Medulla oblongata (tissue), 1 donor: ENCODE measurements around the gene CD74.
"Not testable (repeated sequence)": the region's sequence is repeated elsewhere in the genome, so short reads cannot be mapped to it uniquely, and the experiment has no call there.

Experiments
- DNase-seq: peaks from one replicate; pipeline ENCODE4 v3.0.0-alpha.2; 2015; ENCODE audit errors: extremely low spot score

CD74 gene

DNA sequence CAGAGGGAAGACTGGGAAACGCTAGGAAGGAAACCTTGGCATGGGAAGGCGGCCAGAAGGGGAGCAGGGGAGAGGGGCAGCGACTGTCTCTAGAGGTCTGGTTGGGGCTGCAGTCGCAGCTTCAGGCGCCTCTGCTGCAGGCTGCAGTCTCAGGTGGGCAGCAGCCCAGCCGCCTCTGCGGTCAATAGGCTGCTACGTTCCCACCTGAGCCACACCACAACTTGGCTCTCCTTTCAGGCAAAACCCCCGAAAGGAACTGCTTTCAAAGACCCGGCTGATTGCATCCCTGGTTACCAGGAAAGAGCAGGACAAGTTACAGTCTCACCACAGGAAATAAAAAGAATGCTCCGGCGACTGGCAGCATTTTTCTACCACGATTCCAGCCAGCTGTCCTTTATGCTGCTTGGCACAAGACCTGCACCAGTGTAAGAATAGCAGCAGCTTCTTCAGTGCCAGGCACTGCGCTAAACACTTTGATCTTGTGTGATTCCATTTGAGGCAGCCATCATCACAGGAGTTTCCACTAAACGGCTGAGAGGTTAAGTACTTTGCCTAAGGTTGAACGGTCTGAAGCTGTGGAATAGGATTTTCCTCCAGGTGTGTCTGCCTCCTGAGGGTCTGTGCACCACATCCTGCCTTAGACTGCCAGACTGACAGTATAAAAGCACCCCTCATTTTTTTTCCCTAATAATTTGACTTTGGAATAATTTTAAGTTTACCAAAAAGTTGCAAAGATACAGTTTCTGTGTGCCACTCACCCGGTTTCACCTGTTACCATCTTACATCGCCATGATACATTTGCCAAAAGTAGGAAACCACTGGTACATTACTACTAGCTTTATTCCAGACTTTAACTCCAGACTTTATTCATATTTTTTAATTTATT is 29.3 kb upstream of the CD74 start:
- no peak for DNase-seq

DNA sequence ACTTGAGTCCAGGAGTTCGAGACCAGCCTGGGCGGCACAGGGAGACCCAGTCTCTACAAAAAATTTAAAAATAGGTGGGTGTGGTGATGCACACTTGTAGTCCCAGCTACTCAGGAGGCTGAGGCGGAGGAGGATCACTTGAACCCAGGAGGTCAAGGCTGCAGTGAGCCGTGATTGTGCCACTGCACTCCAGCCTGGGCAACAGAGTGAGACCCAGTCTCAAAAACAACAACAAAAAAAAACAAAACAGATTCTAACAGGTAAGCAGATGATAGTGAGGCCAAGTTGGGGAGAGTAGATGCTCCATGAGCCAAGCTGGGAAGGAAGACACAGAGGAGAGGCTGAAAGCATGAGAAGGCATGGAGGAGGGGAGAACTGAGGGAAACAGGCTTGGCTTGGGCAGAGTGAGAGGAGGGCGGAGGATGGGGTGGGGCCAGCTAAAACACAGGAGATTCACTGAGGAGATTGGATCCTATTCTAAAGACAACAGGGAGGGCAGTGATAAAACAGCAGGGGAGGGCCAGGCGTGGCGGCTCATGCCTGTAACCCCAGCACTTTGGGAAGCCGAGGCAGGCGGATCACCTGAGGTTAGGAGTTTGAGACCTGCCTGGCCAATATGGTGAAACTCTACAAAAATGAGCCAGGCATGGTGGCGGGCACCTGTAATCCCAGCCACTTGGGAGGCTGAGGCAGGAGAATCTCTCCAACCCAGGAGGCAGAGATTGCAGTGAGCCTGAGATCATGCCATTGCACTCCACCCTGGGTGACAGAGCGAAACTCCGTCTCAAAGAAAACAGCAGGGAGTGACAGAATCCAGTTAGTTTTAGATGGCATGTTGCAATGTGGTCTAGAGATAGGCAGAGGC is 28.5 kb upstream of the CD74 start:
- no peak for DNase-seq

DNA sequence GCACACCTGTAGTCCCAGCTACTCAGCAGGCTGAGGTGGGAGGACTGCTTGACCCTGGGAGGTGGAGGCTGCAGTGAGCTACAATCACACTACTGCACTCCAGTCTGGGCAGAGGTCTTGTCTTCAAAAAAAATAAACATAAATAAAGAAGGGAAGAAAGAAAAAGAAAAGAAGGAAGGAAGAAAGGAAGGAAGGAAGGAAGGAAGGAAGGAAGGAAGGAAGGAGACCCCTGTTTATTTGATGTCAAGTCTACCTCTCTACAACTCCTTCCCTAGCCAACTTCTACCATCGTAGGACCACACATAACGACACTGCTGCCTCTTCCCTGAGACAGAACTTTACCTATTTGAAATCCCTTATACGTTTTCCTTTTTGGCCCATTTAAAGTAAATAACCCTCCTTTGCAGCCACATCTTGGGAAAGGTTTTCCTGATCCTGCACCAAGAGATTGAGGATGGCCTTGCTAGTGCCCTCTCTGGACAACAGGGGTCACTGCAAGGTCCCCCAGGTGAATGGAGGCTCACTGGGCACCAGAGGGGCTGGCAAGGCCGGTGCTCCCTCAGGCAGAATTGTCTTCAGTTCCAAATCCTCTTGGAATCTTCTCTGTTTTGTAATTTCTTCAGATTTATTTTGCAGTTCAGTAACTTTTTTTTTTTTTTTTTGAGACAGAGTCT is 26.3 kb upstream of the CD74 start:
- no peak for DNase-seq

DNA sequence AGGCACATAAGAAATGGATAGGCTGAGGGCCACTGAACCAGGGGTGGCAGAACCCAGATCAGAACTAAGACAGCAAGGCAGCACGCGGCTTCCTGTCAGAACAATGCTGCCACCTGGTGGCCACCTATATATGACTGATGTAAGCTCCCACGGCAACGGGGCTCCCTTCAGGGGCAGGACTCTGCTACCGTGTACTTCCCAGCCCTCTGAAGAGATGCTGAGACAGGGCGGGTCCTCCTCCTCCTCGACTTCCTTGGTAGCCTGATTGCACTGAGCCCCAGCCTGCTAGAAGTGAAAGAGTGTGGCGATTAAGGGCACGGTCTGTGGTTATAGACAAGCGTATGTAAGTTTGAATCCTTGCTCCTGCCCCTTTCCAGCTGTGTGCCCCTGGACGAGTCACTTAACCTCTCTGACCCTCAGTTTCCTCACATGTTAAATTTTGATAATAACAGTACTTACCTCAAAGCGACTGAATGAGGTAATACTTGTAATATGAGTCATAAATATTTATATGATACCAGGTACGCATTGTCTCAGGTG is 23.5 kb upstream of the CD74 start:
- peak; percentile 92 for DNase-seq

DNA sequence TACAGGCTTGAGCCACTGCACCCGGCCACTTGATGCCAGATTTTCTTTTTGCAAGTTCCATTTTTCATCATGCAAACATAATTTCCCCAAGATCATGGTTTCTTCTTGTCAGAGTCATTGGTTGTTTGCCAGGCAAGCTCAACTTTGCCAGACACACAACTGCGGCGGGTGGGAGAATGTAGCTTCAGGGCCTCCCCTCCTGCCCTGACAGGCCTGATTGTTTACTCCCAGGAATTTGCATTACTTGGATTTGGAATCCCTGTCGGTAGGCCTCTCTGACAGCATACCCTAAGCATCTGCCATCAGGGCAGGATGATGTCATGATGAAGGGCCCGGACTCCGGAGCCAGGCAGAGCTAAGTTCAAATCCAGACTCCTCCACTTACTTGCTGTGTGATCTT is 21.8 kb upstream of the CD74 start:
- no peak for DNase-seq

DNA sequence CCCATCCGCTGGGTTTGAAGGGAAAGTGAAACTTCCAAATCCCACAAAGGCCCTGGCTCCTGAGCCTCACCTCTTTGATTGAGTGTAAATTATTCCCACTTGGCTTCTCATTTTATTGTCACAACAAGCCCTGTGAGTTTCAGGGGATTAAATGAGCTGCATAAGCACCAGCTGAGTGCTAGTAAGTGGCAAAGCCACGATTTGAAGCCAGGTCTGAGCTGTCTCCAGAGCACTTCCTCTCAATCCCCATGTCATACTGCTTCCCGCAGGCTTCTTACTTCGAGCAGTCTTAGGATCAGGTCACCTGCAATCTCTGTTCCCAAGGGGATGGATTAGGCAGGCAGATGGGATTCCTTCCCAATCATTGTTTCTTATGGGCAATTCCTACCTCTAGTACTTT is 18.9 kb upstream of the CD74 start:
- no peak for DNase-seq

DNA sequence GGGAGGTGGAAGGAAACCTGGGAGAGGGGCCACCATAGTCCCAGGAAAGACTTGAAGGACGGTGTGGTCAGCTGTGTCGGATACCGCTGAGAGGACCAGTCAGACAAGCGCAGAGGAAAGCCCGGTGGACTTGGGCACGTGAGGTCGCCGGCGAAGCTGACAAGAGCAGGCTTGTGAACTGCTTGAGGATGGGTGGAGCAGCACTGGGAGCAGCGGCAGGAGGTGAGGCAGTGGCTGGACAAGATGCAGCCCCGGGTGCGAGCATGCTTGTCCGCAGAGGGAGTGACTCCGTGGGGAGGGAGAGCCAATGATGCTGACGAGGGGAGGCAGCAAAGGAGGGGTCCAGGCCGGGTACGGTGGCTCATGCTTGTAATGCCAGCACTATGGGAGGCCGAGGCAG is 18.3 kb upstream of the CD74 start:
- no peak for DNase-seq

DNA sequence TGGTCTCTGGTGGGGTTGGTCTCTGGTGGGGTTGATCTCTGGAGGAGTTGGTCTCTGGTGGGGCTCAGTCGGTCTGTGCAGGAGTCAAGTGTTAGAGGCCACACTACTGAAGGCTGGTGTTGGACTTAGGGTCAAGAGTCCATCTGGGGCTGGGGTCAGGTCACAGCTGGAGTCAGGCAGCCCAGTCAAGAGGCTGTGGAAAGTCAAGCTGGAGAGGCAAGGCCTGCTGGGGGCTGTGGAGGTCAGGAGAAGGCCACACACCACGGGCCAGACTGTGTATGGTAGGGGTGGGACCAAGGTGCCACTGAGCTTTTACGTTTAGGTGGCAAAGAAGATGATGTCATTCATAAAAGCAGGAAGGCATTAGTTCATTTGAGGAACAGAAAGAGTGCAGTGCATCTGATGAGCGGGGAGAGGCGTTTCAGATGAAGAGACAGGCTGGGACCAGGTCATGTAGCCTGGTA is 16.7 kb upstream of the CD74 start:
- DNase-seq: no peak

DNA sequence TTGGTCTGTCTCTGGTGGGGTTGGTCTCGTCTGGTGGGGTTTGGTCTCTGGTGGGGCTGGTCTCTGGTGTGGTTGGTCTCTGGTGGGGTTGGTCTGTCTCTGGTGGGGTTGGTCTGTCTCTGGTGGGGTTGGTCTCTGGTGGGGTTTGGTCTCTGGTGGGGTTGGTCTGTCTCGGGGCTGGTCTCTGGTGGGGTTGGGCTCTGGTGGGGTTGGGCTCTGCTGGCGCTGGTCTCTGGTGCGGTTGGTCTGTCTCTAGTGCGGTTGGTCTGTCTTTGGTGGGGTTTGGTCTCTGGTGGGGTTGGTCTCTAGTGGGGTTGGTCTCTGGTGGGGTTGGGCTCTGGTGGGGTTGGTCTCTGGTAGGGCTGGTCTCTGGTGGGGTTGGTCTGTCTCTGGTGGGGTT is 16.3 kb upstream of the CD74 start:
- no peak for DNase-seq

DNA sequence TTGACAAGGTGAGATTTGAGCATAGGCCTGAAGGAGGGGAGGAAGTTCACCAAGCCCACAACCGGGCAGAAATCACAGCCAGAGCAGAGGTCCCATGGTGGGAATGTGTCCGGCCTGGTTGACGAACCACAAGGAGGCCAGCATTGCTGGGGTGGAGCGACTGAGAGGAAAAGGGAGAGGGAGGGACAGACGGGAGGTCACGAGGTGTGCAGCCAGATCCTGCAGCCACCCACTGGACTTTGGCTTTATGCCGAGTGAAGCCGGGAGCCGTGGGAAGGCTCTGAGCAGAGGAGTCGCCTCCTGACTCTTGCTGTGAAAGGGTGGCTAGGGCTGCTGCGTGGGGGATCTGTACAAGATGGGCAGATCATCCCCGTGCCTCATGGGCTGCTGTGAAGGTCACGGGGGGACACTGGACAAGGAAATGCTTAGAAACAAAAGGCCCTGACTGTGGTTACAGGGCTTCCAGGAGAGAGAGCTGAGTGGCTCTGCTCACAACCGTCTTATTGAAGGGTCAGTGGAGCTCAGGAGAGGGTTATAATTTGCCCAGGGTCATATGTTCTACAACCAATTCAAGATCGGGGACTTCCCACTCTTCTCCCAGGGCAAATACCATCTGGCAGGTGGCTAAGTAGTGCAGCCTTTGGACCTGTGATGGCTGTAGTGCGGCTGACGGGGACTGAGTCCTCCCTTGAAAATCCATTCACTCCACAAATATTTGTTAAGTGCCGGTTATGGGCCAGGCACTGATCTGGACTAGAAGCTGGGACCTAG is 15.6 kb upstream of the CD74 start:
- peak; percentile 58 for DNase-seq

DNA sequence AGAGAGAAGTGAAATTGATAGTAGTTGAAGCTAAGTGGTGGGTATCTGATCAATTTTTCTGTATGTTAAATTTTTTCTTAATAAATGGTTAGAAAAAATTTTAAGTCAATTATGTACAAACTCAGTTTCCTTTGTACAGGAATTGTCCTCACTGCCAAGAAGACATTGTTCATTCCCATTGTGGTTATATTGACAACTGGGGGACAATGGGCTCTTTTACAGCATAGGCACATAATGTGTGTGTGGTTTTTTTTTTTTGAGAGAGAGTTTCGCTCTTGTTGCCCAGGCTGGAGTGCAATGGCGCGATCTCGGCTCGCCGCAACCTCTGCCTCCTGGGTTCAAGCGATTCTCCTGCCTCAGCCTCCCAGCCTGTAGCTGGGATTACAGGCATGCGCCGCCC is 13.5 kb upstream of the CD74 start:
- DNase-seq: peak; percentile 82

DNA sequence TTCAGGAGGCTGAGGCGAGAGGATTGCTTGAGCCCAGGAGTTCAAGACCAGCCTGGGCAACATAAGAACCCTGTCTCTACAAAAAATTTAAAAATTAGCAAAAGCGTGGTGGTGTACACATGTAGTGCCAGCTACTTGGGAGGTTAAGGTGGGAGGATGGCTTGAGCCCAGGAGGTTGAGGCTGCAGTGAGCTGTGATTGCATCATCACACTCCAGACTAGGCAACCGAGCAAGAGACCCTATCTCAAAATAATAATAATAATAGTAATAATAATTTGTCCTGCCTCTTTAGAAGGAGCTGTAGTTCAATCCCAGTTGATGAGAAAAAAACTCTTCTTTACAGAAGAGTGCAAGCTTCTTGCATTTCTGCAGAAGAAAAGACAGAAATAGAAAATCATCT is 10.0 kb upstream of the CD74 start:
- DNase-seq: no peak

DNA sequence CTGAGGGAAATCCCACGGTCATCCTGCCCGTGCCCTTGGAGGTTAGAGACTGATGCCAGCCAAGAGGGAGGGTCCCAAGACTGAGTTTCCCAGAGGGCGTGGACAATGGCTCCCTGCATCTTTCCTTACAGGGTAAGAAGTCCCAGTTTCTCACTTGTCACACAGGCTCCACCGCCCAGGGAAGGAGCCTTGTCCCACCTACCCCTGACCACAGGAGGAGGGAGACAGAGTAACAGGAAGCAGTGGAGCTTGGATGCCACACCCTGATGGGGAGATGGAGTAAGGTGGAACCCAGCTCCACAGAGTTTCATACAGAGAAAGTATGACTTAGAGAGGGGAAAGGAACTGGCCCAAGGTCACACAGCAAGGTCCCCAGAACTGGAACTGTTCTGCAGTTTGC is 9.4 kb upstream of the CD74 start:
- no peak for DNase-seq

DNA sequence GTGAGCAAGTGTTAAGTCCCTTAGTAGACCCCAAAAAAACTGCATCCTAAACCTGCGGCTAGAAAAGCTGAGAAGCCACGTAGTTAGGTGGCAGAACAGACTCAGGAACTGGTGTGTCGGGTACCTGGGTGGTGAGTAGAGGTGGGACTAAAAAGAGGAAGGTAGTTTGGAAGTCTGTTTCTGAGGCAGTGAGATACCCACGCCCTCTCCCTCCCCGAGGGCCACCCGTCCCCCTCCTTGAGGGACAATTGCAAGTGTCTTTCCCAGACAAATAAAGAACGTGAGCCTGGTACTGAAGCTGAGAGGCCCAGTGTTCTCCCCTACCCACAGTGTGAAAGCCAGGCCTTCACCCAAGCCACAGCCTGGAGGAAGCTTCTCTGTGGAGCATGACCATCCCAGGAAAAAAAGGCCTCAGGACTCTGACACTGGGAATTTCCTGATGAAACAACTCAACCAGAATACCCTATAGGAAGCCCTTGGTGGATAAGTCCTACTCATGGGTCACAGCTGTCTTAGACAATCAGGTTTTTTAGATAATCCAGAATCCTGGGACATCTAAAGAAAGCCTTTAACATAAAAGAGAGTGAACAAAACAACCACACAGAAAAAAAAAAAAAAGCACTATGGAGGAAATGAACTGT is 7.0 kb upstream of the CD74 start:
- DNase-seq: no peak

DNA sequence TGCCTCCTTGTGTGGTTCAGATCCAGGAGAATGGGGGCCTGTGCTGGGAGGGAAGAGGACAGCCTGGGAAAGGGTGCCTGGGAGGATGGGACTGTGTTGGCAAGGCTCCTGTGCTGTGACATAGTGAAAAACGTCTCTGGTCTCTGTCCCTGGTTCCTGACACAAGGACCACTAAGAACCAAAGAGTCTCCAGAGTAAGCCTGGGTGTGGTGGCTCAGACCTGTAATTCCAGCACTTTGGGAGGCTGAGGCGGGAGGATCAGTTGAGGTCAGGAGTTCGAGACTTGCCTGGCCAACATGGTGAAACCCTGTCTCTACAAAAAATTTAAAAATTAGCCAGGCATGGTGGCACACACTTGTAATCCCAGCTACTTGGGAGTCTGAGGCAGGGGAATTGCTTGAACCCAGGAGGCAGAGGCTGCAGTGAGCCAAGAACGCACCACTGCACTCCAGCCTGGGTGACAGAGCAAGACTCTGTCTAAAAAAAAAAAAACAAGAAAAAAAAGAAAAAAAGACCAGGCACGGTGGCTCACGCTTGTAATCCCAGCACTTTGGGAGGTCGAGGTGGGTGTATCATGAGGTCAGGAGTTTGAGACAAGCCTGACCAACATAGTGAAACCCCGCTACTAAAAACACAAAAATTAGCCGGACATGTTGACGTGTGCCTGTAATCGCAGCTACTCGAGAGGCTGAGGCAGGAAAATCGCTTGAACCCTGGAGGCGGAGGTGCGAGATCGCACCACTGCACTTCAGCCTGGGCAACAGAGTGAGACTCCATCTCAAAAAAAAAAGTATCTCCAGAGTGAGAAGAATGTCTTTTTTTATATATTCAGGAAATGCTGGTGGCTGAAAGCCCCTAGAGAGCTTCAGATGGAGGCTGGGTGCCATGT is 1.4 kb upstream of the CD74 start:
- DNase-seq: not testable (repeated sequence)

DNA sequence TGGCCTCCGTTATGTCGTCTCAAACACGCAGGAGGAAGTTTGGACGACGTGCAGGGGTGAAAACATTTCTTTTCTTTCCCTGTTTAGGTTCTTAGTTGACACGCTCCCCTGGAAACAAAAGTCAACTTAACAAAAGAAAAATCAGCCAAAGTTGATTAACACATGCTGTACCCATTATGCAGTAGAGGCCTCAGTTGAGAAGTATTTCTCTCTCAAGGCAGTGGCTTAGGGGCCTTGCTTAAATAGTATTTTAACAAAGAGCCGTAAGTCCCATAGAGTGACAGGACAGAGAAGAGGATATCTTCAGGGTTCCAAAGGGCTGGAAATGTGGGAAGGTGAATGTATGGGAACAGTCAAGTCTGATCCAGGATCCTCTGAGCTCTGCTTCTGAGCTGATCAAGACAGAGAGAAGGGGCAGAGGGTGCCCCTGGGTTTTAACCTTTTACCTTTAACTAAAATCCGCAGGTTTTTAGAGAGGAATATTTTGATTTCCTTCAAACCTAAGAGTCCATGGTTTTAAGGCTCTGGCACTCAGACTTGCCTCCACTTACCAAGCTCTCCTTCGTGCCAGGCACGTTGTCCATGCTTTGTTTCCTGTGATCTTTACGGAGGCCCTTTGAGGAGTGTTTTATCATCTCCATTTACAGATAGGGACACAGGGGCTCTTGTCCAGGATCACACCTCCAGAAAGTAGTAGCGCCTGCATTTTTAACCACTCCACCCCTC is 629 bp upstream of the CD74 start:
- no peak for DNase-seq

DNA sequence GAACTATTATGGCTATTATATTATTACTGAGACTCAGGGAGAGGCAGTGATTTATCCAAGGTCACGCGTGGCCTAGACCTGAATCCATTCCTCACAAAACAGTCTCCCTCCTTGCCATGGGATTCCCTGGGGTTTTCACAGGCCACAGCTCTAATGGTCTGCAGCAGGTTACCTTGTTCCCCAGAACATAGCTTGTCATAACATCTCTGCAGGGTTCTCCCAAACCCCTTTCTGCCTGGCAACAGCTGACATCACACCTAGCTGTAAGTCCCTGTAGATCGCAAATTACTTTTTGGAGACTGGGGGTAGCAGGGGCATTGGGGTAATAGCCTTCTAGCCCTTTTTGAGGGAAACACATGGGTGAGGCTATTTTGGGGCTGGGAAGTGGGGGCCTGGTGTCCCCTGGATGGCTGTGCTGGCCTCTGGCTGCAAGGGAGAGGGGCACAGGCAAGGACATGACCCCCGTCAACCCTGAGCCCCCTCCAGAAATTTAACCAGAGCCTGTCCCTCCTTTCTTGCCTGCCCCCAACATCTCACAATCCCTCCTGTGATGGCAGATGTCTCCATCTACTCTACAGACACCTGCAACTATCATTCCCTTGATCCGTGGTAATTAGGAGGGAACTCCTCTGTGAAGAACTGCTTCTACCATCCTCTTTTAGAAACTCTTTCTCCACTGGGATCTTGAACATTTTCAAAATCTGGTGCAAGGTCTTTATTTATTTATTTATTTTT is 1.3 kb downstream of the CD74 start:
- DNase-seq: peak; percentile 62

DNA sequence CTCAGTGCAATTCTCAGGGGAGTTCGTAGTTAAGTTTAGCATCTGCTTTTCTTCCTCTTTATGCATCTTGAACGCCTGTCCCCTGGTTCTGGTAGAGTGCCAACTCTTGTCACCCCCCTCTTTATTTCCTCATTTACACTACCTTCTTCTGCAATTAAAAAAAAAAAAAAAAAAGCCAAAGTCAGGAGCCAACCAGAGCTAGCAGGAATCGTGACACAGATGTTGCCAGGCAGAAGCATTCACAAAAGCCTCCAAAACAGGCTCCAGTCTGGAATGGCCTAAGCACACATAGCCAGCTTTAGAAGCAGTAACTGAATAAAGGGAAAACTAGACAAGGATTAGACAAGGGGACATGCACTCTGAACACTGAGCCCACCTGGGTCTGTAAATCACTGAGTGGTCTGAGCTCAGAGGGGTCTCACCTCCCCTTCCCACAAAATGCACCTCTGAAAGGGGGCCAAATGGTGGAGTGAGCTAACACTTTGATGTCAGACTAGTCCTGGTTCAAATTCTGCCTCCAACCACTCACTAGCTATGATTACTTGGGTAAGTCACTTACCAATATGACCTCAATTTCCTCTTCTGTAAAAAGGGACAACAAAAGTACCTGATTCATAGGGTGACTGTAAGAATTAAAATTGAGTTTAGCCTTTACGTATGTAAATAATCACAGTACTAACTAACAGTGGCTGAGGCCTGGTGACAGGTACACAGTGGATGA is 2.0 kb downstream of the CD74 start:
- DNase-seq: peak; percentile 94
